Stimulated activated CD8-positive, alpha-beta memory T cell treated with anti-CD3 and anti-CD28 coated beads, Interleukin-15, amount 100 ng/mL, for 48 hours (primary cell): ENCODE data around the gene MORC4.
"Not testable (repeated sequence)": the region's sequence is repeated elsewhere in the genome, so short reads cannot be mapped to it uniquely, and the experiment has no call there.

Source experiments
- DNase-seq, 2 donors: peaks; one replicate each; pipeline ENCODE4 v3.0.0-alpha.2; 2020; ENCODE audit warnings: low read depth in 2 of 2

Gene MORC4

GRCh38 chrX:107000013-107000515 is at the start of gene MORC4:
TSS of gene MORC4 (minus strand) at chrX:107000212. CDS start at chrX:106999969, 243 bp downstream.
- DNase-seq = peak; percentile 38 to 58

GRCh38 chrX:107047622-107048021 is 47.6 kb upstream of the MORC4 start:
- no peak for DNase-seq

GRCh38 chrX:107029752-107030151 is 29.7 kb upstream of the MORC4 start:
- DNase-seq = no peak

- DNase-seq = no peak
Observed at GRCh38 chrX:107025545-107025944, 25.5 kb upstream of the MORC4 start.

GRCh38 chrX:107014936-107015335 is 14.9 kb upstream of the MORC4 start:
- DNase-seq = no peak

- no peak for DNase-seq
Observed at GRCh38 chrX:107008034-107008433, 8.0 kb upstream of the MORC4 start.

GRCh38 chrX:106999002-106999975 is 723 bp downstream of the MORC4 start:
- no peak for DNase-seq

- DNase-seq = no peak
Observed at GRCh38 chrX:106997611-106998010, 2.4 kb downstream of the MORC4 start.

GRCh38 chrX:106995678-106996077 is 4.3 kb downstream of the MORC4 start:
- DNase-seq = no peak

- DNase-seq = no peak
Observed at GRCh38 chrX:106987488-106987887, 12.5 kb downstream of the MORC4 start.

GRCh38 chrX:106980952-106981626 is 18.9 kb downstream of the MORC4 start:
- DNase-seq = no peak

GRCh38 chrX:106976416-106976815 is 23.6 kb downstream of the MORC4 start:
- no peak for DNase-seq

- no peak for DNase-seq
Observed at GRCh38 chrX:106973433-106974149, 26.4 kb downstream of the MORC4 start.

- no peak for DNase-seq
Observed at GRCh38 chrX:106972896-106973295, 27.1 kb downstream of the MORC4 start.

GRCh38 chrX:106966547-106966946 is 33.5 kb downstream of the MORC4 start:
- DNase-seq = not testable (repeated sequence)

GRCh38 chrX:106964290-106964689 is 35.7 kb downstream of the MORC4 start:
- no peak for DNase-seq

GRCh38 chrX:106963111-106963510 is 36.9 kb downstream of the MORC4 start:
- DNase-seq = no peak

- no peak for DNase-seq
Observed at GRCh38 chrX:106959901-106960300, 40.1 kb downstream of the MORC4 start.

- DNase-seq = no peak
Observed at GRCh38 chrX:106957856-106958255, 42.2 kb downstream of the MORC4 start.

GRCh38 chrX:106955004-106955772 is 44.8 kb downstream of the MORC4 start:
- no peak for DNase-seq

GRCh38 chrX:106954041-106954440 is 46.0 kb downstream of the MORC4 start:
- DNase-seq = no peak
